Karpas-422 (cell line): Measurements from ENCODE around the gene MCM3. TPM values are rescaled to one million over a fixed set of nuclear protein-coding genes. Genes with fewer than 3 reads are reported as not detected.

Experiments
- DNase-seq: peaks from one replicate; pipeline ENCODE4 v3.0.0-alpha.2; 2015
- H2AFZ ChIP-seq: fragments of 200-600 bp; sonication (generic); 2 replicates; pipeline ENCODE4 v1.6.1; 2014; ENCODE audit warnings: antibody characterized with exemption, low read length, mixed read lengths
- H3K27ac ChIP-seq: fragments of 200-600 bp; sonication (generic); 2 replicates; pipeline ENCODE4 v1.5.1; 2014; ENCODE audit warnings: mild to moderate bottlenecking, low read length, moderate library complexity
- H3K27me3 ChIP-seq: fragments of 200-600 bp; sonication (generic); 2 replicates; pipeline ENCODE4 v1.6.1; 2014; ENCODE audit warnings: low read length, mixed read lengths
- H3K36me3 ChIP-seq: fragments of 200-600 bp; sonication (generic); 2 replicates; pipeline ENCODE4 v1.6.1; 2014; ENCODE audit warnings: low read length, mixed read lengths; ENCODE audit not compliant: insufficient read depth
- H3K4me1 ChIP-seq: fragments of 200-600 bp; sonication (generic); 2 replicates; pipeline ENCODE4 v1.6.1; 2014; ENCODE audit warnings: mild to moderate bottlenecking, low read length, mixed read lengths
- H3K4me2 ChIP-seq: fragments of 200-600 bp; sonication (generic); 2 replicates; pipeline ENCODE4 v1.6.1; 2014; ENCODE audit warnings: low read length, low read depth, mild to moderate bottlenecking; ENCODE audit not compliant: poor library complexity, severe bottlenecking
- H3K4me3 ChIP-seq: fragments of 200-600 bp; sonication (generic); 2 replicates; pipeline ENCODE4 v1.5.1; 2014; ENCODE audit warnings: mild to moderate bottlenecking, antibody characterized with exemption, low read length, mixed read lengths
- H3K79me2 ChIP-seq: fragments of 200-600 bp; sonication (generic); 2 replicates; pipeline ENCODE4 v1.6.1; 2014; ENCODE audit warnings: mild to moderate bottlenecking, low read length, mixed read lengths
- H3K9ac ChIP-seq: fragments of 200-600 bp; sonication (generic); 2 replicates; pipeline ENCODE4 v1.6.0; 2014; ENCODE audit warnings: low read length
- H3K9me2 ChIP-seq: fragments of 200-600 bp; sonication (generic), shearing (Covaris generic); replicated peaks from 2 replicates; pipeline ENCODE4 v1.6.0; 2014; ENCODE audit warnings: mild to moderate bottlenecking, low read length, moderate library complexity; ENCODE audit not compliant: insufficient read depth
- H3K9me3 ChIP-seq: fragments of 300-700, 200-600 bp; sonication (generic); 2 replicates; pipeline ENCODE4 v1.6.1; 2014; ENCODE audit warnings: low read length, mixed read lengths
- H4K20me1 ChIP-seq: fragments of 200-600 bp; sonication (generic); 2 replicates; pipeline ENCODE4 v1.6.1; 2014; ENCODE audit warnings: mild to moderate bottlenecking, antibody characterized with exemption, low read length, low read depth; ENCODE audit not compliant: insufficient read depth
- total RNA-seq: library from RNA; depleted of rRNA; stranded (reverse); fragments of >200 nt; shearing (Covaris generic); gene quantifications from 2 replicates; pipeline ENCODE4 v1.2.3, GENCODE V29; 2014; ENCODE audit warnings: low replicate concordance

MCM3 gene
- total RNA-seq, 1 experiment from 2014 or later: 80.1 TPM

DNA sequence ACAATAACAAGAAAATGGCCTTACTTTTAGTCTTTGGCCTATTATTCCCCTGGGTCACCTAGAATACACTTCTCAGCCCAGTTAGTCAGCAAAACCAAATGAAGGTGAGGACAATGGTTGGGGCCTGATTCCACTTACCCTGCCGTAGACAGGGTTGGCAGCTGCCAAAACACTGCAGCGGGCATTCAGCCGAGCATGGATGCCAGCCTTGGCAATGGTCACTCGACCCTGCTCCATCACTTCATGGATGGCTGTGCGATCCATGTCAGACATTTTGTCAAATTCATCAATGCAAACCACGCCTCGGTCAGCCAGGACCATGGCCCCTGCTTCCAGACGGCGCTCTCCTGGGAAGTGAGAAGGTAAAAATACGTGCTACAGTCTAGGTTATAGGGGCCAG, 8.4 kb downstream of the MCM3 start:
- Histone ChIP-seq H3K9me3 (no peaks in the 10 kb centered on the region), H2AFZ (no peak overlapping the region), H3K79me2 (peaks cover 44% of the 10 kb centered on the region), H3K27me3 (no peaks in the 10 kb centered on the region), H3K4me3 (no peak overlapping the region), H3K9ac (no peak overlapping the region), H3K36me3 (peaks cover 87% of the 10 kb centered on the region), H4K20me1 (peaks cover 11% of the 10 kb centered on the region; the same call in 1 of the 2 replicates), H3K4me2 (no peak overlapping the region), H3K4me1 (no peaks in the 10 kb centered on the region), H3K27ac (no peak overlapping the region), H3K9me2 (no peaks in the 10 kb centered on the region)
- DNase-seq: no peak

DNA sequence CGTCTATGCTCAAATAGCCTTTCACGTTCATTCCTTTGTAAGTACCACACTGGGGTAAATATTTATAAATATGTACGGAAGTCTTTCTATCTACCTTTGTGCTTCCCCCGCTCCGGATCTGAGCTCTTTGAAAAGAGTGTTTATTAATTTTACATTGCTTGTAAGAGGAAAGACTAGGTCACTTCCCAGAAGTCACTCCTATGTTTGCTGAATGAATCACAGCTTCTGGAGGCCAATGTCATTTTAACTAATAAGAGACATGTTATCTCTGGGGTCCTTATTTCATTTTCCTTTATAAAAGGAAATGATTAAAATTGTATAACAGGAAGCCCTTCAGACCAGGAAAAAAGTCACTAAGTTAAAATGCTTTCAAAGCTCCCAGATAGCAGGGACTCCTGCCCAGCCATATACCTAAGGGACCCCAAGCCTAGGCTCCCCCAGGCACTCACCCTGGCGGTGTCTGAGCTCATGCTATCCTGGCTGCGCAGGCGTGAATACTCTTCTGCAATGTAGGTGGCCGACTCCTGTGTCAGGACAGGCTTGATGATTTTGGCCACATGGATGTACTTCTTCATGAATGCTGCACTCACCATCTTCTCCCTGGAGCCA, 12.6 kb downstream of the MCM3 start:
- Histone ChIP-seq H3K4me1 (no peaks in the 10 kb centered on the region), H3K9me3 (no peaks in the 10 kb centered on the region), H2AFZ (no peak overlapping the region), H3K27ac (no peak overlapping the region), H3K27me3 (no peaks in the 10 kb centered on the region), H3K9me2 (no peaks in the 10 kb centered on the region), H3K9ac (no peak overlapping the region), H4K20me1 (peaks cover 18% of the 10 kb centered on the region; the same call in 1 of the 2 replicates), H3K4me2 (no peak overlapping the region), H3K4me3 (no peak overlapping the region), H3K79me2 (peaks cover 15% of the 10 kb centered on the region; the same call in 1 of the 2 replicates), H3K36me3 (peaks cover 79% of the 10 kb centered on the region)
- DNase-seq: no peak

DNA sequence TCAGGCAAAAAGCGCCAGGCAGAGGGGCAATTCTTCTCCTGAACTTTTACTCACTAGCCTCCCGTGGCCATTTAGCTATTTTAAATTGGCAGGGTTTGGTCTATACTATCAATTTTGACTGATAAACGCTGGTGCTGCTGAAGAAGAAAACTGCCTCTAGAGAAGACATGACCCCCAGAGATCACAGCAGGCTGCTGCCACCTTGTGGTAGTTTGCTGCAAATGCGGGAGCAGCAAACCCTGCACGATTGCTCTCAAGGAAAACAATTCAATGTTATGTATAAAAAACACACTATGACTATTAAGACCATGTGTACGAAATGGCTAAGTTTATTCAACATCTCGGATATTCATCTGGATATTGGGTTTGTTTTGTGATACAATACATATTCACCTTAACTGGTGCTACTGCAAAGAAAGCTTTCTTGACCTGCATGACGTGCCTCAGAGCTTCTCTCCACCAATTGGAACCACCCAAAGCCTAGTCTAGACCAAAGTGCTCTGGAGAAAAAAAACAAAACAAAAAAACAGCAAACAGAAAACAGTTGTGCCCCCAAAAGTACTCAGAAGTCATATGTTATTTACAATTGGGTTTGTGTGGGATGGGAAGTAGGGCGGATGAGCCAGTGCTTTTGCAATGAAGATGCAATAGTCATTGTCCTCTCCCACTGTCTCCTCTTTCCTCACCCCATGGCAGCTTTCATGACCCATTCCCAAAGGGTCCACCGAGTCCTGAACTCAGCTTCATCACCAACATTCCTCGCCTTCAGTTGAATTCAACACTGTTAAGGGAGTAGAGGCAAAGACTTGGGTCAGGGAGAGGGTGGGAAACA, 20.6 kb downstream of the MCM3 start:
- Histone ChIP-seq H3K9me3 (no peaks in the 10 kb centered on the region), H3K36me3 (peaks cover 55% of the 10 kb centered on the region), H3K27me3 (no peaks in the 10 kb centered on the region), H3K79me2 (no peaks in the 10 kb centered on the region), H3K9ac (no peak overlapping the region), H3K9me2 (no peaks in the 10 kb centered on the region), H4K20me1 (peaks cover 25% of the 10 kb centered on the region; the same call in 1 of the 2 replicates), H3K4me2 (no peak overlapping the region), H3K4me1 (no peaks in the 10 kb centered on the region), H2AFZ (no peak overlapping the region), H3K27ac (no peak overlapping the region), H3K4me3 (no peak overlapping the region)
- DNase-seq: peak; percentile 81

DNA sequence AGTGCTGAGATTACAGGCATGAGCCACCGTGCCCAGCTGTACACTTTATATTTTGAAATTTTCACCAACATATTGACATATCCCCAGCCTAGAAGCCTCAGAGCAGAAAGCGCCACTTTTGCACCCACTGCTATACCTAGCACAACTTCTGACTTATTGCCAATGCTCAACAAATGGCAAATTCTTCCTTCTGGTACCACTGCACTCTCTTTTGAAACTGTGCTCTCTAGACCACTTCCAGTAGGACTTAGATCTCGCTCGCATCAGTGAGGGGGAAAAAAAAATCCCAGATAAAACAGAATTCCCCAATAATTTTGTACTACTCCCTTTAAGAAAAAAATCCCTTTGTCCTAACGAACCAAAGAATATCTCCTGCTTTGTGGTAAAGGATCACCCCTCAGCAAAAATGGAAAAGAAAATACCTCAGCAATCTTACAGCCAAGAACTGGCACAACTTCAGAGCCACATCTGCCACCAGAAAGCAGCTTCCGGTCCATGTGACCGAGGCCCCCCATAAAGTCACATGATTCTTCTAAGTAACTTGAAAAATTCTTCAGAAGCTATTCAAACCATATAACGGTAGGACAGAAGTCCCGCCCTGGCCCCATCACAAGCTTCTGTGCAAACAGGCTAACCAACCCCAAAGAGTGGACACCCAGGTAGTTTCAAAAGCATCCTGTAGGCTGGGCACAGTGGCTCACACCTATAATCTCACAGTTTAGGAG, 21.8 kb downstream of the MCM3 start:
- no peaks in the 10 kb centered on the region for H3K9me2 ChIP-seq
- H2AFZ ChIP-seq: no peak overlapping the region
- H3K9me3 ChIP-seq: no peaks in the 10 kb centered on the region
- H3K4me2 ChIP-seq: no peak overlapping the region
- H3K9ac ChIP-seq: no peak overlapping the region
- no peaks in the 10 kb centered on the region for H3K4me1 ChIP-seq
- H3K79me2 ChIP-seq: no peaks in the 10 kb centered on the region
- no peaks in the 10 kb centered on the region for H3K27me3 ChIP-seq
- peaks cover 24% of the 10 kb centered on the region; the same call in 1 of the 2 replicates for H4K20me1 ChIP-seq
- H3K4me3 ChIP-seq: no peak overlapping the region
- H3K27ac ChIP-seq: no peak overlapping the region
- no peak for DNase-seq
- peaks cover 44% of the 10 kb centered on the region for H3K36me3 ChIP-seq

DNA sequence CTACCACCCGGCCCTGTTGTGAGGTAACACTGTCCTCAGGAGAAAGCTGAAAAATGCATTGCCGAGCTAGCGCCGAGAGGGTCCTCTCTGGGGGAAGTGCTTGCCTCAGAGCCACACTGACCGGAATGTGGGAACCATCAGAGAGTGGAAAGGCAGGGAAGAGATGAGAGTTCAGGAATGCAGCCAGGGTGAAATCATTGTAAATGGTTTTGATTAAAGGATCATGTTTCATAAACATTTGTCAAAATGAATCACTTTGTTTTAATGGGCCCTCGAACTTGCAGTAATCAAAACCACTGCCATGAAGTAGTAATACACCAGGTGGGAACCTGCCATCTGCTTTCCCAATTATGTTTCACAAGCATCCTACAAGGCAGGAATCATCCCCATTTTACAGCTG, 23.3 kb downstream of the MCM3 start:
- H2AFZ ChIP-seq: no peak overlapping the region
- H3K36me3 ChIP-seq: peaks cover 36% of the 10 kb centered on the region
- H3K9ac ChIP-seq: no peak overlapping the region
- H3K4me1 ChIP-seq: no peaks in the 10 kb centered on the region
- no peak overlapping the region for H3K4me3 ChIP-seq
- peaks cover 20% of the 10 kb centered on the region; the same call in 1 of the 2 replicates for H4K20me1 ChIP-seq
- H3K27ac ChIP-seq: no peak overlapping the region
- H3K79me2 ChIP-seq: no peaks in the 10 kb centered on the region
- no peak overlapping the region for H3K4me2 ChIP-seq
- DNase-seq: no peak
- H3K27me3 ChIP-seq: no peaks in the 10 kb centered on the region
- H3K9me3 ChIP-seq: no peaks in the 10 kb centered on the region
- no peaks in the 10 kb centered on the region for H3K9me2 ChIP-seq

DNA sequence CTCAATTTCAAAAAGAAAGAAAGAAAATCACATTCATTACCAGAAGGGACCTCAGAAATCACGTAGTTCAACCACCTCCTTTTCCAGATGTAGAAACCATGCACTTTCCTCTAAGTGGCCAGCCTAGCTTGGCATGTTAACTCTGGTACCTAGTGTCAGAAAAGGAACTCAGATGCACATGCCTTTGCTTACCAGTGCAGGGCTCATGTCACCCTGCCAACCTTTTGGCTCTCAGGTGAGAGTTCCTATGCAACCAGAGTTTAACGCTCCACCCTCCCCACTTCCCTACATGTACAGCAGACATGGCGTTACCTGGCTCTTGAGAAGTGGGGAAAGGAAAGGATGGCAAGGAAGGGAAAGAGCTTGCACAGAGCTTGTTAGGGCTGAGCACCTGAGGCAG, 23.9 kb downstream of the MCM3 start:
- Histone ChIP-seq H3K79me2 (no peaks in the 10 kb centered on the region), H3K27me3 (no peaks in the 10 kb centered on the region), H3K9ac (no peak overlapping the region), H3K36me3 (peaks cover 30% of the 10 kb centered on the region), H2AFZ (no peak overlapping the region), H4K20me1 (peaks cover 20% of the 10 kb centered on the region; the same call in 1 of the 2 replicates), H3K4me3 (no peak overlapping the region), H3K9me3 (no peaks in the 10 kb centered on the region), H3K9me2 (no peaks in the 10 kb centered on the region), H3K27ac (no peak overlapping the region), H3K4me2 (no peak overlapping the region), H3K4me1 (no peaks in the 10 kb centered on the region)
- DNase-seq: no peak

DNA sequence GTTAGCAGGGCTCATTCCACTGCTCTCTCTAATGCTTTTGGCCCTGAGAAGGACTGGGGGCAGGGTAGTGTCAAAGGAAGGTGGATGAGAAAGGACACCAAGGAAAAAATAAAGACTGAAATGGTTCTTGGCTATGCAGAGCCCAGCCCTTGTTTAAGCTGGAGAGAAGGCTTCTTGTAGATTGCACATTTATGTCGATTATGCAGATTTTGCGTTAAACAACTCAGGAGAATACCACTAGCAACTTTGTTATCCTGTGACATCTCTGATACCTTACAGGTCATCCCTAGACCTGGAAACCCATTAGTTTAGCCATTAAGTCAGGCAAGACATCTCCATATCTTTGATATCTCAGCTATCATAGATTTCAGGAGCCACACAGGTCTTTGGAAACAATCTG, 29.1 kb downstream of the MCM3 start:
- H3K27ac ChIP-seq: no peak overlapping the region
- H3K4me3 ChIP-seq: no peak overlapping the region
- H3K27me3 ChIP-seq: no peaks in the 10 kb centered on the region
- no peak overlapping the region for H3K4me2 ChIP-seq
- no peaks in the 10 kb centered on the region for H3K9me2 ChIP-seq
- H3K4me1 ChIP-seq: no peaks in the 10 kb centered on the region
- no peaks in the 10 kb centered on the region for H3K9me3 ChIP-seq
- no peaks in the 10 kb centered on the region for H3K79me2 ChIP-seq
- H3K9ac ChIP-seq: no peak overlapping the region
- no peak overlapping the region for H2AFZ ChIP-seq
- H3K36me3 ChIP-seq: no peaks in the 10 kb centered on the region
- H4K20me1 ChIP-seq: no peaks in the 10 kb centered on the region
- no peak for DNase-seq

DNA sequence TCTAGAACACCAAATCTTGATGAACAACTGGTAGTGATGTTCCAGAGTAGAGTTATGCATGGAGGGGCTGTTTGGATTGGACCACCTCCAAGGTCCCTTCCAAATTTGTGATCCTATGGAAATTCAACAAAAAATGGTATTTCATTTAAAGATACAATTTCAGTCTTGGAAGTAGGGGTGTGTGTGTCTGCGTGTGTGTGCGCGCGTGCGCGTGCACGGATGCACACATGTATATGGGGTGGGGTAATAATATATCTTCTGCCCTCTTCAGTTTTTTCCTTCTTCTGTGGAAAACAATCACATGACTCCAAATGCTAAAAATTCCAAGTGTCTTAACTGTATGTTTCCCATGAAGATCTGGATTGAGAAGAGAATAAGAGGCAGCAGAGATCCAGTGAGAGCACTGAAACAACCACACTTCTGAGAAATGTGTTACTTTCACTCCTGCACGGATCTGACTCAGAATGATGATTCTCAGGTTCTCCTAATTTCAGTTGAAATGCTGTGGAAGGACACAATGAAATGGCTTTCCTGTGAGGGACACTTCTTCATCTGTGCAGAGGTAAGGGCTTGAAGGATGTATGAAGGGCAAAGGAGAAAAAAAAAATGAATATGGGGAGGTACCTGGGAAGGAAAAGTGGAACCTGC, 29.7 kb downstream of the MCM3 start:
- Histone ChIP-seq H3K36me3 (no peaks in the 10 kb centered on the region), H4K20me1 (no peaks in the 10 kb centered on the region), H3K4me1 (no peaks in the 10 kb centered on the region), H3K9me3 (no peaks in the 10 kb centered on the region), H3K9ac (no peak overlapping the region), H3K4me2 (no peak overlapping the region), H3K79me2 (no peaks in the 10 kb centered on the region), H2AFZ (no peak overlapping the region), H3K4me3 (no peak overlapping the region), H3K27ac (no peak overlapping the region), H3K9me2 (no peaks in the 10 kb centered on the region), H3K27me3 (no peaks in the 10 kb centered on the region)
- no peak for DNase-seq
